NCI-H1417 treated with DMSO at 0.1 percent for 48 hours (cell line): Measurements from ENCODE around the gene KCNH6.

Experiments
- DNase-seq: peaks from one replicate; lab custom pipeline; 2025; lab: John Stamatoyannopoulos, UW

Gene KCNH6

DNA sequence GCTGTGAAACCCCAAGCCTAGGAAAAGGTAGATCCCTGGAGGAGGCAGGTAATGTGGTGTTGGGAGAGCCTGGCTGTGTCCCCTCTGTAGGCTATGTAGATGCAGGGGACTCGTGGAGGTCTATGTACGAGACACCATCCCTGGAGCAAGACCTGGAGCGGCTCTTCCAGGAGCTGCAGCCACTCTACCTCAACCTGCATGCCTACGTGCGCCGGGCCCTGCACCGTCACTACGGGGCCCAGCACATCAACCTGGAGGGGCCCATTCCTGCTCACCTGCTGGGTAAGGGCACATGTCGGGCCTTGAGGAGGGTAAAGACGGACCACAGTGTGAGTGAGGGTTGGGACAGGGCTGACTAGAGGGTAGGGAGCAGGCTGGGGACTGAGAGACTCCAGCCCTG is 34.3 kb upstream of the KCNH6 start:
- DNase-seq = no peak

DNA sequence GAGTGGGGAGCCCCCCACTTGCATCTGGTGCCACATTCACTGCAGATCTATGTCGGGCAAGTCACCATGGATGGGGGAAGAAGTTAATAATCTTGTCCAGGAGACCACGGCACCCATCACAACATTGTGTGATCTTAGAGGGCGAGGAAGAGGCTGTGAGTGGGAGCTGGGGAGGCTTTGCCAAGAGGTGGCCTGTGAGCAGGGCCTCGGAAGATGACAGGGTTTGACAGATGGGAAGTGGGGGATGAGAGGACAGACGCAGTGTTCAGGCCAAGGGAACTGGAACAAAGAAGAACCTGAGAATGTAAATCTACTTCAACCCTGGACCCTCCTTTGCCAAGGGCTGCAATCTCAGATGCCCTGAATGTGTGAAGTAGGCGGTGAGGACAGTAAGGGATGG is 33.9 kb upstream of the KCNH6 start:
- DNase-seq = no peak

DNA sequence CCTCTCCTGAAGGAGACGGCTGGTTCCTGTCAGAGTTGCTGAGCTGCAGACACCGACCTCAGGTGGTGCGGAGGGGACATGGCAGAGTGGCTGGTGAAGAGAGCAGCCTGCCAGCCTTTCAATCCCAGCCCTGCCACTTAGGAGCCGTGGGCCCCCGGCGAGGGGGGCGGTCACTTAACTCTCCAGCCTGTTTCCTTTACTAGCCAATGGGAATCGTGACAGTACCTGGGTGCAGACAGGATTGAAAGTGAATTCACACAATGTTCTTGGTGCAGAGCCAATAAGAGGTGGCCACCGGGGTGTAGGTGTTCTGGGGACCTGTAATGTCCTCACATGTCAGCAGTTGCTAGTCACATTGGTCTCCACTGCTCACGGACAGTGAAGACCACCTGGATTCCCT is 32.8 kb upstream of the KCNH6 start:
- DNase-seq = no peak

DNA sequence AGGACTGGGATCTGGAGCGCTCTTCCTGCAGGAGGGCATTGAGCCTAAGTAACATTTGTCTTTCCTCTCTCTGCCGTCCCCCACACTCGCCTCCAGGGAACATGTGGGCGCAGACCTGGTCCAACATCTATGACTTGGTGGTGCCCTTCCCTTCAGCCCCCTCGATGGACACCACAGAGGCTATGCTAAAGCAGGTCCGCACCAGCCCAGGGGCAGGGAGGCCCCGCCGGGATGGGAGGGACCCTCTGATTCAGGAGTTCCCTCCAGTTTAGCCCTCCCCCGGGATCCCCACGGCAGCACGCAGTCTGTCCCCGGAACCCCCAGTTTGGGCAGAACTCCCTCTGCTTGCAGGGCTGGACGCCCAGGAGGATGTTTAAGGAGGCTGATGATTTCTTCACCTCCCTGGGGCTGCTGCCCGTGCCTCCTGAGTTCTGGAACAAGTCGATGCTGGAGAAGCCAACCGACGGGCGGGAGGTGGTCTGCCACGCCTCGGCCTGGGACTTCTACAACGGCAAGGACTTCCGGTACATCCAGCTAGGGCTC is 32.2 kb upstream of the KCNH6 start:
- no peak for DNase-seq

DNA sequence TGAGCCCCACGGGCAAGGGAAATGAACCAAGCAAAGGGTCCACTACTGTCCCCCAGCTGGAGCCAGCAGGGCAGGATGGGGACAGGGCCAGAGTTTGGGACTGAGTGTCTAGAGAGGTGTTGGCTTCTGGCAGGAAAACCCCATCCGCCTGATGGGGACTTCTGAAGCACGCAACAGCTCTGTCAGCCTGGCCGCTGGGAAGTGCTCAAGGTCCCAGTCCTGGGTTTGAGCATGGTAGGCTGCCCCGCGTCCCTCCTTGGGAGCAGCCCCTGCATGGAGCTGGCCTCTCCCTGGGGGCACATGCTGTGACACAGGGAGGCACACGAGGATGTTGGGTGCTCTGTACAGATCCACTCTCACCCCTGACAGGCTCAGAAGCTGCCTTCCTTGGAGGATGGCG is 31.7 kb upstream of the KCNH6 start:
- DNase-seq = no peak

DNA sequence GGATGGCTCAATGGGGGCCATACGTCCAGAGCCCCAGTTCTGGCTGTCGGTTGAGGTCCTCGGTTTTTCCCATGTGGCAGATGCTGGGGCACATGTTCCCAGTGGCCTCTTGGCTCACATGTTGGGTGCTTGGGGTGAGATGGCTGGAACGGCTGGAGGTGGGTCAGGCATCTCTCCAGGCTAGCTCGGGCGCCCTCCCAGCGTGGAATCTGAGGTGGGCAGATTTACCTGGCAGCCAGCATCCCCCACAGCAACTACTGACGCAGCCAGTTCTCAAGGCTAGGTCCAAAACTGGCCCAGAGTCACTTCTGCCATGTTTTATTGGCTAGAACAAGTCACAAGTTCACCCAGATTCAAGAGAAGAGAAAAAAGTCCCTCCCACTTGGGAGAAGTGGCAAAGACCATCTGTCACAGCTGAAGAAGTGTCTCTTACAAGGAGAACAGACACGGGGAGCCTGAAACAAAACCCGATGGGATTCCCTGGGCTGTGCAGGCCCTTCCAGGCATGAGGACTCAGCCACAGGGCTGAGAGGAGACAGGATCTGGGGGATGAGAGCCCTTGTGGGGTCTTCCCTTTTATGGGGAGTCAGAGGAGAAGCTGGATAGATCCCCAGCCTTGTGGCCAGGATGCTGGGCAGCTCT is 31.1 kb upstream of the KCNH6 start:
- no peak for DNase-seq

DNA sequence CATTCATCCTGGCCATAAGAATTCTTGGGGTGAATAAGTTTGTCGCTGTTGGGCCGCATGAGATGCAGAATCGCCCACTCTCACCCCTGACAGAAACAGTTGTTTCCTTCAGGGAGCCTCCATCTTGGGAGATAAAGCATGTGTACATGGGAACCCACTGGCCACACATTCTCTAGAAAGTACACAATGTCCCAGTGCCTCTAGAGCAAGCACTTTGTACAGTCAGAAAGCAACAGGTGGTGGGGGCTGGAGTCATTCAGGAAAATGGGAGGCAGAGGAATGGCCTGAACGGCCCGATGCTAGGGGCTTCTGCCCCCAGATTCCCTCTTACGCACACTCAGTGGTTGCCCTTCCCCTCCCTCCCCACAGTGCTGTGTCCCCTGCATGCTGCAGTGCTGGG is 30.2 kb upstream of the KCNH6 start:
- DNase-seq = no peak

DNA sequence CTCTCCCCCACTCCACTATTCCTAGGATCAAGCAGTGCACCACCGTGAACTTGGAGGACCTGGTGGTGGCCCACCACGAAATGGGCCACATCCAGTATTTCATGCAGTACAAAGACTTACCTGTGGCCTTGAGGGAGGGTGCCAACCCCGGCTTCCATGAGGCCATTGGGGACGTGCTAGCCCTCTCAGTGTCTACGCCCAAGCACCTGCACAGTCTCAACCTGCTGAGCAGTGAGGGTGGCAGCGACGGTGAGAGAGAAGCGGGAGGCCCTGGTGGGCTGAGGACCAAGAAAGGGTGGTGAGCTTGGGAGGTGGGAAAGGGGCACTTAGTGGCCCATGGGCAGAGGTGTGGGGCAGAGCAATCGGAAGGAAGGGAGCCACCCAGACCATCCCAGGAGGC is 29.7 kb upstream of the KCNH6 start:
- DNase-seq = no peak

DNA sequence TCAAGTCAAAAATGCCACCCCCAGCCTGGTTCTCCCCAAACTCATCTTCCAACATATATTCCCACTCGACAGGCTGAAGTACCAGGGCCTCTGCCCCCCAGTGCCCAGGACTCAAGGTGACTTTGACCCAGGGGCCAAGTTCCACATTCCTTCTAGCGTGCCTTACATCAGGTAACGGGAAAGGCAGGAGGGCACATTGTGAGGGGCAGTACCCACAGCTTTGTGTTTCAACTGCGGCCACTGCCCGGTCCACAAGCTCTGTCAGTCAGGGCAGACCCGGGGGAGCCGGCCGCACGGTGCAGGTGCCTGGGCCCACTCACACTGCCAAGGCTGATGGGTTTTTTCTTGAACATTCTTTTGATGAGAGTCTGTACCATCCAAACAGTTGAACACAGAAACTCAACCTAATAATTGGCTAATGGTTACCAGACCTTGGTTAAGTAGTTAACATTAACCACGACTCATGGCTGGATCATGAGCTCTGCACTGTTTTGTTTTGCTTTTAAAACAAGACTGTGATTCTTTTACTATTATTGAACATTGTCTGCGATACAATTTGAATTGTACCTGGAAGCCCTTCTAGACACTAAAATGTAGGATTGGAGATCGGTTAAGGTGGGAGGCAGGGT is 28.7 kb upstream of the KCNH6 start:
- no peak for DNase-seq

DNA sequence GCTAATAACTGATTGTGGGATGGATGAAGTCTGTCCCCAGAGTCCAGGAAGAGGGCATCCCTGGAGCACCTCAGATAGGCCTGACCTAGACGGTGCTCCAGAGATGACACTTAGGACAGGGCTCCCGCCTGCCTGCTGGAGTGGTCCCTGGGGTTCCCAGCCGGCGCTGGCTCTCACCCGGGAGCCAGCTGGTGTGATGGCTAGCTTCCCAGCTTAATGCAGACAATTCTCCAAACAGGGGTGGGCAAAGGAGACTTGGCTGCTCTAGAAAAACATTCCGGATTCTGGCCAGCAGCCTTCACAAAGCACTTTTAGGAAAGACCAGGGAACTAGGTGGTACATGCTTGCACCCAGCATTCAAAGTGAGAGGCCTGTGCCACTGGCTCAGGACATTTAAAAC is 27.7 kb upstream of the KCNH6 start:
- DNase-seq = no peak

DNA sequence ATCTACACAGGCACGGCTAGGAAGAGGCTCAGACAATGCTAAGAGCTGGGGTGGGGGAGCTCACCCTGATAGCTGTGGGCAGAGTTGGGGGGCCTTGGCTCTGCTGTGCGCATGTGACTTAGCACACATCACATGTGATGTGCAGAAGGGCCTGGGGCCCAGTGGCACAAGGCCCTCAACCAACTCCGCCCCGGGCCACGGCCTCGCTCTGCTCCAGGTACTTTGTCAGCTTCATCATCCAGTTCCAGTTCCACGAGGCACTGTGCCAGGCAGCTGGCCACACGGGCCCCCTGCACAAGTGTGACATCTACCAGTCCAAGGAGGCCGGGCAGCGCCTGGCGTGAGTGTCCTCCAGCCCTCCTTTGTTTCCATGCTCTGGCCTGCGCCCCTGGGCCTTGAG is 27.0 kb upstream of the KCNH6 start:
- DNase-seq = no peak

DNA sequence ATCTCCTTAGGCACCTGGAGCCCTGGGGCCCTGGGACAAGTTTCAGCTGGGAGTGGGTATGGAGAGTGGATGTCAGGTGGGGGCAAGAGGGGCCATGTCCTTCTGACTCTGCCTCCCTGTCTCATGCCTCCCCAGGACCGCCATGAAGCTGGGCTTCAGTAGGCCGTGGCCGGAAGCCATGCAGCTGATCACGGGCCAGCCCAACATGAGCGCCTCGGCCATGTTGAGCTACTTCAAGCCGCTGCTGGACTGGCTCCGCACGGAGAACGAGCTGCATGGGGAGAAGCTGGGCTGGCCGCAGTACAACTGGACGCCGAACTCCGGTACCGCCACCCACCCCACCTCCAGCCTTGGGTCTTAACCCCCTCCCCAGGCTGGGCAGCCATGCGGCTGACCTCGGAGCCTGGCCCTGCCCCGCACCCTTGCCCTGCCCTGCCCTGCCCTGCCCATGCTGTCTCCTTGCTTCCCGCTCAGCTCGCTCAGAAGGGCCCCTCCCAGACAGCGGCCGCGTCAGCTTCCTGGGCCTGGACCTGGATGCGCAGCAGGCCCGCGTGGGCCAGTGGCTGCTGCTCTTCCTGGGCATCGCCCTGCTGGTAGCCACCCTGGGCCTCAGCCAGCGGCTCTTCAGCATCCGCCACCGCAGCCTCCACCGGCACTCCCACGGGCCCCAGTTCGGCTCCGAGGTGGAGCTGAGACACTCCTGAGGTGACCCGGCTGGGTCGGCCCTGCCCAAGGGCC is 26.3 kb upstream of the KCNH6 start:
- DNase-seq = no peak

DNA sequence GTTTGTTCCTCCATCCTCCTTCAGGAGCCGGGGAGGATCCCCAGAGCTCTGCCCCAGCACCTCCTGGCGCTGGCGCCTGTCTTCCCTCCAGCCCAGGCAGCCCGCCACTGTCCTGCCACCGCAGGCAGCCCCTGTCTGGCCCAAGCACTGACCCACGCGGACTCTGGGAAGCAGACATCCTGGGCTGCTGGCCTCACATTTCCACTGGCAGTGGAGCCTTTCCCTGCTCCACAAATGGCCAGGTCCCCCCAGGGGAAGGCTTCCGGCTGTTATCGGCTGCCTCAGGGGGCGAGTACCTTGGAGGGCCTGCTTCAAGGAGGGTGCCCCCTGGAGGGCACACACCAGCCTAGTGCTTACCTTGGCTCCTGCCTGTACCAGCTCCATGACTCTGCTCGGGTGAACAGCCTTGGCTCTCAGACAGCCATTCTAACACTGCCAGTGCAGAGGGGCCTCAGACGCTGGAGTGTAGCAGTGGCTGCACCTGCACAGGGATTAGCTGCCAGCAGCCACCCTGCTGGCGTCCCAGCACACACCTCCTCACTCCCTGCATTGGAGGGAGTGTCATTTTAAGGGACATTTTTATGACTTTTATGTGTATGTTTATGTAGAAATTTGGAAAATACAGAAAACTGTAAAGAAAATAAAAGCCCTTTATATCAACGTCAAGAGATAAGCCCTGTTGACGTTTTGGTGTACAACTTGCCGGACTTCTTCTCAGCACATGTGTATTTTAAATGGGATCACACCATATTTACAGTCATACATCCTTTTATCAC is 25.3 kb upstream of the KCNH6 start:
- DNase-seq = no peak

DNA sequence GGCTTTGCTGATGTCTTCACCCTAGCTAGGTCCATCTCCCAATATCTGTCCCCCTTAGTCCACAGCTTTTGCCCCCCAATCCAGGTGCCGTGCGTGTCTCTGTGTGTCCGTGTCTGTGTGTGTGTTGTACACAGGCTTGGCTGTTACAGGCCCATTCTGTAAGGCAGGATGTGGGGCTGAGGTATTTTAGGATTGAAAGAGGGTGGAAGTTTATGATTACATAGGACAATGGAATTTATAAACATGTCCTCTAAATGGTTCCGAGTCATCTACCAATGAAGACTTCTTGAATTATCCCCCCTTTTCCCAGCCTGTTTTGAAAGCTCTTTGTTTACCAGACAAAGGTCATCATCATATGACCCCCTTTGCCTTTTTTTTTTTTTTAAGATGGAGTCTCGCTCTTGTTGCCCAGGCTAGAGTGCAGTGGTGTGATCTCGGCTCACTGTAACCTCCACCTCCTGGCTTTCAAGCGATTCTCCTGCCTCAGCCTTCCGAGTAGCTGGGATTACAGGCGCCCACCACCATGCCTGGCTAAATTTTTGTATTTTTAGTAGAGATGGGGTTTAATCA is 24.4 kb upstream of the KCNH6 start:
- DNase-seq = no peak

DNA sequence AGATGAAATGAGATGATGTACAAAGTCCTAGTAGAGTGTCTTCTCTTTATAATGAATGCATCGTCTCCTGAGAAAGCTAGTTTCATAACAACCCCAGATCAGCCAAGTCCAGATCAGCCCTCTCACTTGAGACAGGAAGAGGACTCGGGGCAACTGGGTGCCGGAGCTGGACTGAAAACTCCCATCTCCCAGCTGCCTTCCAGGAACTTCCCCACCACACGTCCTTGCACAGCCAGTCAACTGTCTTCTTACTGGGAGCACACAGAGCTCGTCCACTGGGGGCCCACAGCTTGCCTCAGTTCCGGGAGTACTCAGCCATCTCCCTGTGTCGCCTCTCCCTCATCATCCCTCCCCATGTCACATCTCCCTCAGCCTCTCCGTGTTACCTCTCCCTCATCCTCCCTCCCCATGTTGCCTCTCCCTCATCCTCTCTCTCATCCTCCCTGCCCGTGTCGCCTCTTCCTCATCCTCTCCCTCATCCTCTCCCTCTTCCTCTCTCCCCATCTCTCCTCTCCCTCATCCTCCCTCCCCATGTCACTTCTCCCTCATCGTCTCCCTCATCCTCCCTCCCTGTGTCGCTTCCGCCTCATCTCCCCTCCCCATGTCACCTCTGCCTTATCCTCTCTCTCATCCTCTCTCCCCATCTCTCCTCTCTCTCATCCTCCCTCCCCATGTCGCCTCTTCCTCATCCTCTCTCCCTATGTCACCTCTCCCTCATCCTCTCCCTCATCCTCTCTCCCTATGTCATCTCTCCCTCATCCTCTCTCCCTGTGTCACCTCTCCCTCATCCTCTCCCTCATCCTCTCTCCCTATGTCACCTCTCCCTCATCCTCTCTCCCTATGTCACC is 22.4 kb upstream of the KCNH6 start:
- DNase-seq = no peak

DNA sequence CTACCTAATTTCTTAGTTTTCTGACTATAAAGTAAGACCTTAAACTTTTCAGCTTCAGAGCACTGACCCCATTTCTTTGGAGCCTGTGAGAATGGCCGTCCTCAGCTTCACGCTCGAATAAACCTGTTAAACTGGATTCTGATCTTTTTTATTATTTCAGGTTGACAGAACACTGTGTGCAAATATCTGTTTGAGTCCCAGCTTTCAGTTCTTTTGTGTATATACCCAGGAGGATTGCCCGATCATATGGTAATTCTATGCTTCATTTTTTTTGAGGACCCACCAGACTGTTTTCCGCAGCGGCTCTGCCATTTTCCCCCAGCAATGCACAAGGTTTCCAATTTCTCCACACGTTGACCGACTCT is 19.8 kb upstream of the KCNH6 start:
- DNase-seq = no peak

DNA sequence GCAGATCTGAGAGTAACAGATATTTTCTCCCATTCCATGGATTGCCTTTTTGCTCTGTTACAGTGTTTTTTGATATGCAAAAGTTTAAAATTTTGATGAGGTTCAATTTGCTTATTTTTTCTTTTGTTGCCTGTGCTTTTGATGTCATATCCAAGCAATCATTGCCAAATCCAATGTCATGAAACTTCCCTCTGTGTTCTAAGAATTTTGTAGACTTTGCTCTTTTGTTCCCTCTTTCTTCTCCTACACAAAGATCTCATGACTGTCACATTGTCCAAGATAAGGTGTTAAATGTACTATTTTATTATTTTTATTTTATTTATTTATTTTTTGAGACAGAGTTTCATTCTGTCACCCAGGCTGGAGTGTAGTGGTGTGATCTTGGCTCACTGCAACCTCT is 18.9 kb upstream of the KCNH6 start:
- DNase-seq = no peak

DNA sequence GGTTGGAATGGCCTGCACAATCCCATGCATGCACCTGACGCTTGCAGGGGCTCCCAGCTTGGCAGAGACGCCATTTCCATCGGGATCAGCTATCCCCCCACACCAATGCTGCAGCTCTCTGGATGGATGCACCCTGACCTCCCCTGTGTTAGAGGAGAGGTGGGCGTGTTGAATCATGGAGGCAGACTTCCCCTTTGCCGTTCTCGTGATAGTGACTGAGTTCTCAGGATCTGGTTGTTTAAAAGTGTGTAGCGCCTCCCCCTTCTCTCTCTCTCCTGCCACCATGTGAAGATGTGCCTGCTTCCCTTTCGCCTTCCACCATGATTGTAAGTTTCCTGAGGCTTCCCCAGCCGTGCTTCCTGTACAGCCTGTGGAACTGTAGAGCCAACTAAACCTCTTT is 17.8 kb upstream of the KCNH6 start:
- DNase-seq = no peak

DNA sequence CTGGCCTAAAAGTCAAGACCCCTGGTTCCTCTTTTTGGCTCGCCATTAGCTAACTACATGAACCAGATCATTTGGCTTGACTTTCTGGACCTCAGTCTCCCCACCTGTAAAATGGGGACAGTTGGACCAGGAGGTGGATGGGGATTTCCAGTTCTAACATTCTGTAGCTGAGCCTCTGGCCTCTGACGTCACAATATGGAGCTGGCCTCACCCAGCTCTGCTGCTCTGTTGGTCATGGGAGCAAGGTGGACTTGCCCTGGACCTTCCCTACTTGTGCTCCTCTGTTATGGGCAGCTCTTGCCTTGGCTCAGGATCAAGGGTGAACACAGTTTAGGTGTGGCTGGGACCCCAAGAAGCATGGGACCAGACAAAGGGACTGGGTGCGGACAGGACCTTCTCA is 16.5 kb upstream of the KCNH6 start:
- no peak for DNase-seq

DNA sequence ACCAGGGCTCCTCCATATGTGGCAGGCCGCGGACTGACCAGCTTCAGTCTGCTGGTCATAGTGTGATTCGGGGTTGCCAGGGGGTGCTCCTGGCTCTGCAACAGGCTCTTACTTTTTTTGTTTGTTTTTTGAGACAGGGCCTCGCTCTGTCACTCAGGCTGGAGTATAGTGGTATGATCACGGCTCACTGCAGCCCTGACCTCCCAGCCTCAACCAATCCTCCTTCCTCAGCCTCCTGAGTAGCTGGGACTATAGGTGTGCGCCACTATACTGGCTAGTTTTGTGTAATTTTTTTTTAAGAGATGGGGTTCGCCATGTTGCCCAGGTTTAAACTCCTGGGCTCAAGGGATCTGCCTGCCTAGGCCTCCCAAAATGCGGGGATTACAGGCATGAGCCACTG is 11.8 kb upstream of the KCNH6 start:
- DNase-seq = no peak

DNA sequence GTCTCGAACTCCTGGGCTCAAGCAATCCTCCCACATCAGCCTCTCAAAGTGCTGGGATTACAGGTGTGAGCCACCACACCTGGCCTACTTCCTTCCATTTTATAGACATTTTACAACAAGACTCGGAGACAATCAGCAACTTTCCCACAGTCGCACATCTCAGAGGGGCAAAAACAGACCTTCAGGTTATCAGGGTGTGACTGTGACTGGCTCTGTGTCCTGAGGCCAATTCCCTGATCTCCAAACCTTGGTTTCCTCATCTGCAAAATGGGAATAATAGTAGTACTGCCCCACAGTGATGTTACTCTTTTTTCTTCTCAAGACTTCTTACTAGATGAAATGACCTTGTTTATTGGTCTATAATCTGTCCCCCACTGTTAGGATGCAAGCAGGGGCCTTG is 10.8 kb upstream of the KCNH6 start:
- DNase-seq = no peak
